ENCODE data around the gene EBP.
"Not testable (repeated sequence)": the region's sequence is repeated elsewhere in the genome, so short reads cannot be mapped to it uniquely, and the experiment has no call there.

Gene EBP

GRCh38 chrX:48540480-48540879 lies 18.9 kb downstream of the EBP start:
- no peak for DNase-seq
- no peak for ATAC-seq (ENCODE audit: insufficient read depth, low read depth)
- H3K27ac ChIP-seq (ENCODE audit: low read length) = peak overlapping the region; percentile 86

GRCh38 chrX:48541140-48541814 lies 19.7 kb downstream of the EBP start:
- H3K4me2 ChIP-seq (ENCODE audit: insufficient read depth, low read length) = peak overlapping the region; percentile 79; the same call in 1 of the 2 replicates
- no peak overlapping the region for H3K27ac ChIP-seq (ENCODE audit: low read length)
- H3K9ac ChIP-seq (ENCODE audit: low read depth, low read length) = no peak overlapping the region
- ATAC-seq (ENCODE audit: insufficient read depth, low read depth) (no peak), DNase-seq (no peak)
- H2AFZ ChIP-seq (ENCODE audit: low read depth, low read length) = no peak overlapping the region
- TF ChIP-seq CTCF (IDR thresholded peaks at IDR 0.05; ENCODE audit: borderline replicate concordance, extremely low read depth, low read length, poor library complexity, severe bottlenecking) = no peak
- TF ChIP-seq EZH2 (IDR thresholded peaks at IDR 0.05; ENCODE audit: borderline replicate concordance, low read depth, low read length, severe bottlenecking) = no peak
- H3K79me2 ChIP-seq (ENCODE audit: insufficient read depth, low read length) = peaks cover 25% of the 10 kb centered on the region
- H3K4me3 ChIP-seq (ENCODE audit: low read depth in 1 of 2, low read length in 2 of 2) = no peak overlapping the region
- no peaks in the 10 kb centered on the region for H3K27me3 ChIP-seq (ENCODE audit: insufficient read depth, low read length, poor library complexity)
- peaks cover 22% of the 10 kb centered on the region for H3K4me1 ChIP-seq (ENCODE audit: insufficient read depth, low read length)
- no peaks in the 10 kb centered on the region for H3K9me3 ChIP-seq (ENCODE audit: insufficient read depth, low read length, severe bottlenecking)
- H3K36me3 ChIP-seq (ENCODE audit: insufficient read depth, low read length) = peaks cover 33% of the 10 kb centered on the region
- no peaks in the 10 kb centered on the region for H4K20me1 ChIP-seq (ENCODE audit: insufficient read depth, low read length)

More at GRCh38 chrX:48540480-48540879, 18.9 kb downstream of the EBP start:
- Histone ChIP-seq H3K4me1 (ENCODE audit: insufficient read depth, low read length) (peaks cover 22% of the 10 kb centered on the region), H4K20me1 (ENCODE audit: insufficient read depth, low read length) (no peaks in the 10 kb centered on the region), H3K9me3 (ENCODE audit: insufficient read depth, low read length, severe bottlenecking) (no peaks in the 10 kb centered on the region), H2AFZ (ENCODE audit: low read depth, low read length) (no peak overlapping the region), H3K79me2 (ENCODE audit: insufficient read depth, low read length) (peaks cover 25% of the 10 kb centered on the region), H3K36me3 (ENCODE audit: insufficient read depth, low read length) (peaks cover 29% of the 10 kb centered on the region), H3K4me3 (ENCODE audit: low read depth in 1 of 2, low read length in 2 of 2) (peak overlapping the region; percentile 86 to 93; a peak in 3 of 4 replicates), H3K4me2 (ENCODE audit: insufficient read depth, low read length) (peak overlapping the region; percentile 79), H3K9ac (ENCODE audit: low read depth, low read length) (peak overlapping the region; percentile 79), H3K27me3 (ENCODE audit: insufficient read depth, low read length, poor library complexity) (no peaks in the 10 kb centered on the region)
- no peak for TF ChIP-seq CTCF (IDR thresholded peaks at IDR 0.05; ENCODE audit: borderline replicate concordance, extremely low read depth, low read length, poor library complexity, severe bottlenecking)
- TF ChIP-seq EZH2 (IDR thresholded peaks at IDR 0.05; ENCODE audit: borderline replicate concordance, low read depth, low read length, severe bottlenecking) = no peak

GRCh38 chrX:48548871-48549270 lies 27.3 kb downstream of the EBP start:
- TF ChIP-seq EZH2 (IDR thresholded peaks at IDR 0.05; ENCODE audit: borderline replicate concordance, low read depth, low read length, severe bottlenecking) (no peak), CTCF (IDR thresholded peaks at IDR 0.05; ENCODE audit: borderline replicate concordance, extremely low read depth, low read length, poor library complexity, severe bottlenecking) (no peak)
- no peak overlapping the region for H3K4me2 ChIP-seq (ENCODE audit: insufficient read depth, low read length)
- H3K79me2 ChIP-seq (ENCODE audit: insufficient read depth, low read length) = no peaks in the 10 kb centered on the region
- H3K9ac ChIP-seq (ENCODE audit: low read depth, low read length) = no peak overlapping the region
- H3K27ac ChIP-seq (ENCODE audit: low read length) = no peak overlapping the region
- no peaks in the 10 kb centered on the region for H3K4me1 ChIP-seq (ENCODE audit: insufficient read depth, low read length)
- H3K9me3 ChIP-seq (ENCODE audit: insufficient read depth, low read length, severe bottlenecking) = no peaks in the 10 kb centered on the region
- no peaks in the 10 kb centered on the region for H4K20me1 ChIP-seq (ENCODE audit: insufficient read depth, low read length)
- H2AFZ ChIP-seq (ENCODE audit: low read depth, low read length) = no peak overlapping the region
- no peak overlapping the region for H3K4me3 ChIP-seq (ENCODE audit: low read depth in 1 of 2, low read length in 2 of 2)
- peaks cover 31% of the 10 kb centered on the region for H3K36me3 ChIP-seq (ENCODE audit: insufficient read depth, low read length)
- H3K27me3 ChIP-seq (ENCODE audit: insufficient read depth, low read length, poor library complexity) = no peaks in the 10 kb centered on the region
- ATAC-seq (ENCODE audit: insufficient read depth, low read depth) = no peak
- DNase-seq = no peak

GRCh38 chrX:48555731-48556325 lies 34.2 kb downstream of the EBP start:
- H3K36me3 ChIP-seq (ENCODE audit: insufficient read depth, low read length) = peaks cover 39% of the 10 kb centered on the region
- H3K4me3 ChIP-seq (ENCODE audit: low read depth in 1 of 2, low read length in 2 of 2); H3K27ac ChIP-seq (ENCODE audit: low read length); H3K9me3 ChIP-seq (ENCODE audit: insufficient read depth, low read length, severe bottlenecking); H2AFZ ChIP-seq (ENCODE audit: low read depth, low read length); DNase-seq; H3K9ac ChIP-seq (ENCODE audit: low read depth, low read length); ATAC-seq (ENCODE audit: insufficient read depth, low read depth); H3K79me2 ChIP-seq (ENCODE audit: insufficient read depth, low read length); H3K4me1 ChIP-seq (ENCODE audit: insufficient read depth, low read length); H3K27me3 ChIP-seq (ENCODE audit: insufficient read depth, low read length, poor library complexity); H3K4me2 ChIP-seq (ENCODE audit: insufficient read depth, low read length); H4K20me1 ChIP-seq (ENCODE audit: insufficient read depth, low read length): not testable (repeated sequence)

Data from DND-41 (cell line).